ENCODE data around the gene IBTK. TPM values are rescaled to one million over a fixed set of nuclear protein-coding genes. Genes with fewer than 3 reads are reported as not detected.

Gene IBTK
- total and polyA plus RNA-seq, 9 donors: 13.3 to 37.4 (median 28.0) TPM

DNA sequence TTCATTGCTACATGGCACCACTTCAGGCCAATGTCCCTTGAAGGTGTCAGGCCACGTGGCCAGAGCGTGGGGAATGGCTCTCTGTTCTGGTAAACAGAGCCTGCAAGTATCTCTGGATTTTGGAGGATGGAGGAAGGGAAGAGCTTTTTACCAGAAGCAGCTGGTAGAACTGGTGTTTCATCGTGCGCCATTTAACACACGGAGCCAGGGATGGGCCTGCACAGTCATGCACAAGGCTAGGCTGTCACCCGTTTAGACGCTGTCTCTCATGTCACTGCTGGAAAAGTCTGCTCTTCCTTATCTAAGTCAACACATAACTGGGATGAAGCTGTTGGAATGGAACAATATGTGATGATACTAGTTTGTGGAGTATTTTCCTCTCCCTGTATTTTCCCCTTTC lies 123.9 kb downstream of the IBTK start:
- intact Hi-C loops (cut with DNase I): no loop called here
- 92 to 94% (median 92%) methylated on average over 7 of the region's 7 CpGs for WGBS, 3 donors
- H3K27me3 ChIP-seq: no peaks in the 10 kb centered on the region

More for the DNA sequence above, 123.9 kb downstream of the IBTK start:
- Histone ChIP-seq H3K9me3 (no peaks in the 10 kb centered on the region), H3K36me3 (no peaks in the 10 kb centered on the region), H3K27ac (no peak overlapping the region), H3K4me3 (no peak overlapping the region), H3K4me1 (ENCODE audit: insufficient read depth) (no peaks in the 10 kb centered on the region)
- DNase-seq: no peak
- TF ChIP-seq POLR2A (IDR thresholded peaks at IDR 0.05): no peak
- TF ChIP-seq, protein P1, sequence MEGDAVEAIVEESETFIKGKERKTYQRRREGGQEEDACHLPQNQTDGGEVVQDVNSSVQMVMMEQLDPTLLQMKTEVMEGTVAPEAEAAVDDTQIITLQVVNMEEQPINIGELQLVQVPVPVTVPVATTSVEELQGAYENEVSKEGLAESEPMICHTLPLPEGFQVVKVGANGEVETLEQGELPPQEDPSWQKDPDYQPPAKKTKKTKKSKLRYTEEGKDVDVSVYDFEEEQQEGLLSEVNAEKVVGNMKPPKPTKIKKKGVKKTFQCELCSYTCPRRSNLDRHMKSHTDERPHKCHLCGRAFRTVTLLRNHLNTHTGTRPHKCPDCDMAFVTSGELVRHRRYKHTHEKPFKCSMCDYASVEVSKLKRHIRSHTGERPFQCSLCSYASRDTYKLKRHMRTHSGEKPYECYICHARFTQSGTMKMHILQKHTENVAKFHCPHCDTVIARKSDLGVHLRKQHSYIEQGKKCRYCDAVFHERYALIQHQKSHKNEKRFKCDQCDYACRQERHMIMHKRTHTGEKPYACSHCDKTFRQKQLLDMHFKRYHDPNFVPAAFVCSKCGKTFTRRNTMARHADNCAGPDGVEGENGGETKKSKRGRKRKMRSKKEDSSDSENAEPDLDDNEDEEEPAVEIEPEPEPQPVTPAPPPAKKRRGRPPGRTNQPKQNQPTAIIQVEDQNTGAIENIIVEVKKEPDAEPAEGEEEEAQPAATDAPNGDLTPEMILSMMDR (IDR thresholded peaks at IDR 0.05): no peak
- TF ChIP-seq EP300 (IDR thresholded peaks at IDR 0.05): no peak

Small RNA genes lying within 50 kb of the gene (small RNA-seq; reads per million reads assigned to genes)
- gene RNU6-130P: not detected

Other genes starting within 250 kb of the IBTK start
- gene TPBG, start 116.1 kb upstream of the IBTK start, total RNA-seq: 10 to 100 TPM in 1 of 7 donors, 1 to 10 TPM in 6; 3.8 to 34.7 (median 5.5) TPM
- 1 to 10 TPM; 4.1 to 9.0 TPM for gene TPBG, start 116.1 kb upstream of the IBTK start, polyA plus RNA-seq